GM18519 (cell line): ENCODE measurements around the gene GRB2.
"Not testable (repeated sequence)": the region's sequence is repeated elsewhere in the genome, so short reads cannot be mapped to it uniquely, and the experiment has no call there.

ENCODE experiments used
- ATAC-seq: cut with Tn5 transposase; IDR thresholded peaks from one replicate; pipeline ENCODE4 v1.9.1; 2021; ENCODE audit warnings: mild to moderate bottlenecking, moderate library complexity; ENCODE audit not compliant: unreplicated experiment, low FRiP score

GRB2 gene

GRCh38 chr17:75356260-75356937 is 49.1 kb downstream of the GRB2 start:
- no peak for ATAC-seq

DNA sequence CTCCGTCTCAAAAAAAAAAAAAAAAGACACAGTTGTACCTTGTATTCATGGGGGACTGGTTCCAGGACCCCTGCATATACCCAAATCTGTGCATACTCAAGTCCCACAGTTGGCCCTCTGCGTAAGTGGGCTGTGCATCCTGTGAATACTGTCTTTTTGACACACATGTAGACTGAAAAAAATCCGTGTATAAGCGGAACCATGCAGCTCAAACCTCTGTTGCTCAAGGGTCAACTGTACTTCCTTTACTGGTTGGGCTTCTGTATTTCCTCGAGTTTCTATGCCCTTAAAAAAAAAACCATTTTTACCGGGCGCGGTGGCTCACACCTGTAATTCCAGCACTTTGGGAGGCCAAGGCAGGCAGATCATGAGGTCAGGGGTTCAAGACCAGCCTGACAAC is 52.3 kb downstream of the GRB2 start:
- no peak for ATAC-seq

- ATAC-seq = no peak
These were observed 53.4 kb downstream of the GRB2 start for GRCh38 chr17:75352079-75352569.

GRCh38 chr17:75350706-75351105 is 54.8 kb downstream of the GRB2 start:
- ATAC-seq = no peak

GRCh38 chr17:75350029-75350428 is 55.4 kb downstream of the GRB2 start:
- no peak for ATAC-seq

DNA sequence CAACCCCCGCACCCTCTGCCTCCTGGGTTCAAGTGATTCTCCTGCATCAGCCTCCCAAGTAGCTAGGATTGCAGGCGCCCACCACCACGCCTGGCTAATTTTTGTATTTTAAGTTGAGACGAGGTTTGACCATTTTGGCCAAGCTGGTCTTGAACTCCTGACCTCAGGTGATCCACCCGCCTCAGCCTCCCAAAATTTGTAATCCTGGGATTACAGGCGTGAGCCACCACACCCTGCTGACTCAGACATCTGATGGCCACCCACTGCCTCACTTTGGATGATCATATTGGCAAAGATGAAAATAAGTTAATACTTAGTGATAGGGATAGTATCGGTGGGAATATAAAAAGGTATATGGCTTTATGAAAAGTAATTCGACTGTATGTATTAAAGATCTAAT is 55.9 kb downstream of the GRB2 start:
- no peak for ATAC-seq

- no peak for ATAC-seq
These were observed 57.0 kb downstream of the GRB2 start for GRCh38 chr17:75348386-75349012.

DNA sequence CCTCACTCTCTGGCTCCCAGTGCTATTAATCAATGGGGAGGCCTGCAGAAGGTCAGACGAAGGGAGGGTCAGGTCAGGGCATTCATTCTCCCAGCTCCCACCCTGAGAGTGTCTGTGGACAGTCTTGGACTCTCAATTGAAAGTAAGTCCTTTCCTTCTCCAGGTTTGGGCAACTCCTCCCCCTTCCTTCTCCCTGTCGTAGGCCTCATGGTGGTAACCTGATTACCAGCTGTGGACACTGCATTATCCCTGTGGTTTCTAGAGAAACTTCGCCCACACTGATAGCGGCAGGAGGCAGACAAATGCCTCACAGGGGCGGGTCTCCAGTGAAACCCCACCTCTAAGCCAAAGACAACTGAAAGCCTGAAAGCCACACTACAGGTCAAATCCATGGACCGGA is 58.6 kb downstream of the GRB2 start:
- no peak for ATAC-seq

DNA sequence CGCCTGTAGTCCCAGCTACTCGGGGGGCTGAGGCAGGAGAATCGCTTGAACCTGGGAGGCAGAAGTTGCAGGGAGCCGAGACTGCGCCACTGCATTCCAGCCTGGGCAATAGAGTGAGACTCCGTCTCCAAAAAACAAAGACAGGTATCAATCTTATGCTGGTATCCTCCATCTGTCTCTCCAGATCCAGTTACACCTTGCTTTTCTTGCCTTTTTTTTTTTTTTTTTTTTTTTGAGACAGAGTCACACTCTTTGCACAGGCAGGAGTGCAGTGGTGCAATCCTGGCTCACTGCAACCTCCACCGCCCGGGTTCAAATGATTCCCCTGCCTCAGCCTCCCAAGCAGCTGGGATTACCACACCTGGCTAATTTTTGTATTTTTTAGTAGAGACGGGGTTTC is 59.1 kb downstream of the GRB2 start:
- not testable (repeated sequence) for ATAC-seq

GRCh38 chr17:75345514-75346167 is 59.8 kb downstream of the GRB2 start:
- peak; percentile 49 for ATAC-seq

DNA sequence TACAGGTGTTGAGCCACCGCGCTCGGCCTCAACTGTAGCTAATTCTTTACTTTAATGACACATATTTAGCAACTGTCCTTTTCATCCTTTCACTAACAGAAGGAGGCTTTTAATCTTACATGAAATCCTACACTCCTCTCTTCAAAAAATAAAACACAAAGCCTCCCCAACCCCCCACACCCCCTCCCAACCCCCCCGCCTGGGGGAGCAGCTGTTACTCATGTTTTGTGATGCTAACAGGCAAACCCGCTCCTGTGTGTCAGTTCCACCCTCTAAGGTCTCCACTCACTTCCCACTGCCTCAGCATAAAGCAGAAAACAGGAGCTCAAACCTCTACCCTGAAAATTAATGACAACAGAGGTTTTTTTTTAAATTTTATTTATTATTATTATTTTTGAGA is 60.8 kb downstream of the GRB2 start:
- no peak for ATAC-seq

- ATAC-seq = no peak
These were observed 62.5 kb downstream of the GRB2 start for GRCh38 chr17:75342996-75343395.

DNA sequence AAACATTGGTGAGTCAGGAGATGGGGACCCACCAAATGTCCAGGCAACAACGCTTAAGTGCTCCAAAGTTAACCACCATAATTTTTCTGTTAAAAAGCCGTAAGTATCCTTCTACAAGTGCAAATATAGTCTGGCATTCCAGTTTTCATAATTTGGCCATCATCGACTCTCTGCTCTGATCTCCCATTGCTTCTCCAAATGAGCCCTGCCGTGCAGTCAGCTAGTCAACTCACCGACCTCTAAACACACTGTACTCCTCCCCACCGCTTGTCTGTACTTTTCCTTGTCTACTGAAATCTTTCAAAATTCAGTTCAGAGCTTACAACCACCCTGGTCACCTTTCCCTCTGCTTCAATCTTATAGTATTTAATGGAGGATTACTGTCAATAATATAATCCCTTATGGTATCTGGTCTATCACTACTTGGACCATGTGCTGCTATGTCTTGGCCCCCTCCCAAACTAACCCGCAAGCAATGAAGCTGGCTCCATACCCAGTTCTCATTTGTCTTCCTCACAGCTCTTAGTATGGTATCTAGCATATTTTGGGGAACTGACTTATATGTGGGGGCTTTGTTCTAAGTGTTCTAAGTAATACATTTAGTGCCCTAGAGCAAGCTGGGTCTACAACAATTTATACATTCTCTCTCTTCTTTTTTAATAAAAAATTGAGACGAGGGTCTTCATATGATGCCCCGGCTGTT is 63.5 kb downstream of the GRB2 start:
- no peak for ATAC-seq

DNA sequence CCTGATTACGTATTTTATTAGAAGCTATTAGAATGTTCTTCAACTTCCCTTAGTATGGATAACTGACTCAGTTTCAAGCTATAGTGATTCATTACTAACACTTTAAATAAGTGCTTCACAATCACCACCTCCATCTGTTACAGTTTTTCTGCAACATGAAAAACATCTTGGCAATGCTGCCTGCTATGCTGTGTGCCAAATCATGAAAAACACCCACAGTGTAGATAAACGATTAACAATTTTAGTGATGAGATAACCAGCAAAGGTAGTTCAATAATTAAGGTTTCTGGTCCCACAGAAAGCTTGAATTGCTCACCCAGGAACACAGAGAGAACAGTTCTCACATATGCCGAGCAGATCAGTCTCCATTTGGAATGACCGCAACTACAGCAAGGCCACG is 64.8 kb downstream of the GRB2 start:
- ATAC-seq = no peak

GRCh38 chr17:75339971-75340370 is 65.5 kb downstream of the GRB2 start:
- no peak for ATAC-seq

DNA sequence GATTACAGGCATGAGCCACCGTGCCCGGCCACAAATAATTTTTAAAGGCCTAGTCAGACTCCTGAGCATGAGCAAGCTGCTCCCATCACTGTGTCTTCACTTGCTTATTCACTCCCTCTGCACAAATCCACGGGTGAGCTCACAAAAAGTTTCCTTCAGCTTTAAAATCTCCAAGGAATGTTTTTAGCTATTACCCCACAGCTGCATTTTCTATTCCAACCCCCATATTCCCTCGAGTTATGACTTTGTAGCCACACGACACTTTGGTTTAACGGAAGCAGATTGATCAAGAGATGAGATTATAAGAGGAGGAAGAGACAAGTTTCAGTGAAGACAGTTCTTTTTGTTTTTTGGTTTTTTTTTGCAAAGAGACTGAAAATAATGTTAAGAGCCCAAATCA is 67.1 kb downstream of the GRB2 start:
- ATAC-seq = no peak

DNA sequence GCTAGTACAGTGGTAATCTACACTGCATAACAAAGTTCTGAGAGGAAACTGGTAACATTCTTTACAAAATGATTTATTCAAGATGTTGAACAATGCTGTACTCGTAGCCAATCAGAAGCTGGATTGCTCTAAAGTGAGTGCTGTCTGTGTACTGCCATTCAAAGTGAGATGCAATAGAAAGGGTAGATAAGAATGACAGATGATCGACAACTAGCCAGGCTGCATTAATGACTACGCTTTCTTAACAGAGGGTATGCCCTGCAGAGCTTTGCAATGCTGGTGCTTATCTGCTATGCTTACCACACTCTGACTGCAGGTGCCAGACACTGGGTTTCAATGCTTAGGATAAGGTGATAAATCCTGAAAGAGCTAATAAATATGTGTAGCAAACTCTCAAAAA is 70.2 kb downstream of the GRB2 start:
- ATAC-seq = no peak

DNA sequence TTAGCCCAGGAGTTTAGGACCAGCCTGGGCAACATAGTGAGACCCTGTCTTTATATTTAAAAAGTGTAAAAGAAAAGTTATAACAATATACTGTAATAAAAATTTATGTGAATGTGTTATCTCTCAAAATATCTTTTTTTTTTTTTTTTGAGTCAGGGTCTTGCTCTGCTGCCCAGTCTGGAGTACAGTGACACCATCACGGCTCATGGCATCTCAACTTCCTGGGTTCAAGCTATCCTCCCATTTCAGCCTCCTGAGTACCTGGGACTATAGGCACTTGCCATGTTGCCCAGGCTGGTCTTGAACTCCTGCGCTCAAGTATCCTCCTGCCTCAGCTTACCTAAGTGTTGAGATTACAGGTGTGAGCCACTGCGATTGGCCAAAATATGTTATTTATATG is 70.8 kb downstream of the GRB2 start:
- no peak for ATAC-seq

GRCh38 chr17:75331671-75332070 is 73.8 kb downstream of the GRB2 start:
- no peak for ATAC-seq

DNA sequence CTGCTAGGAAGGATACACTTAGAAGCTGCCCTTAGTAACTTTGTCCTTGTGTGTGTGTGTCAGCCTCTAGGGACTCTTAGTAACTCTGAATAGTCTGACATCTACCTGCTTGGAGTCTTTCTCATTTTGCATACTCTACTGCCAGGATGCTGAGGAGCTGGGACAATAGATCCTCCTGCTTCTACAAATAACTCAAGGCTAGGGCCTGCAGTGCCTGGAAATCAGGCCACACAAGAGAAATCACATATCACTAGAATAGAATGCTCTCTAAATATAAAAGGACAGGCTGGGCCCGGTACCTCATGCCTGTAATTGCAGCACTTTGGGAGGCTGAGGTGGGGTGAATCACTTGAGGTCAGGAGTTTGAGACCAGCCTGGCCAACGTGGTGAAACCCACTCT is 77.7 kb downstream of the GRB2 start:
- ATAC-seq = no peak

- no peak for ATAC-seq
These were observed 79.1 kb downstream of the GRB2 start for GRCh38 chr17:75326226-75326848.
